ENCODE data around the gene MEIOSIN. TPM values are rescaled to one million over a fixed set of nuclear protein-coding genes. Genes with fewer than 3 reads are reported as not detected.

Gene MEIOSIN
- total and polyA plus RNA-seq, 2 of the 13 experiments (the other 11 are each of a cell fraction or from before 2014, with no cell fraction given), result not detected

GRCh38 chr19:45767881-45768654, 34.8 kb downstream of the MEIOSIN start (continued):
- no peak for TF ChIP-seq E2F1 (CRISPR knock-in tag; IDR thresholded peaks at IDR 0.05)
- no peak for TF ChIP-seq ONECUT2 (CRISPR knock-in tag; IDR thresholded peaks at IDR 0.05)
- no peak; the same call in 1 of the 2 replicates for TF ChIP-seq ZFP82 (CRISPR knock-in tag; IDR thresholded peaks at IDR 0.05; ENCODE audit: borderline replicate concordance)
- TF ChIP-seq NKX3-1 (CRISPR knock-in tag; IDR thresholded peaks at IDR 0.05), result no peak
- no peak; the same call in 1 of the 2 replicates for TF ChIP-seq AHR (CRISPR knock-in tag; IDR thresholded peaks at IDR 0.05)
- peak; percentile 89 for TF ChIP-seq ARID2 (CRISPR knock-in tag; IDR thresholded peaks at IDR 0.05; ENCODE audit: borderline replicate concordance)
- no peak for TF ChIP-seq TEAD2 (CRISPR knock-in tag; IDR thresholded peaks at IDR 0.05)
- TF ChIP-seq ETV6 (CRISPR knock-in tag; conservative IDR thresholded peaks at IDR 0.05), result no peak
- TF ChIP-seq MAF1 (CRISPR knock-in tag; IDR thresholded peaks at IDR 0.05; ENCODE audit: borderline replicate concordance), result no peak
- TF ChIP-seq ZSCAN20 (CRISPR knock-in tag; IDR thresholded peaks at IDR 0.05; ENCODE audit: borderline replicate concordance), result no peak
- TF ChIP-seq SRSF9 (IDR thresholded peaks at IDR 0.05; ENCODE audit: borderline replicate concordance, insufficient read depth, low read depth, low read length, poor library complexity, severe bottlenecking), result no peak
- TF ChIP-seq ZBTB49 (CRISPR knock-in tag; IDR thresholded peaks at IDR 0.05; ENCODE audit: borderline replicate concordance), result no peak
- no peak for TF ChIP-seq WIZ (CRISPR knock-in tag; IDR thresholded peaks at IDR 0.05)
- TF ChIP-seq ZNF124 (CRISPR knock-in tag; IDR thresholded peaks at IDR 0.05), result no peak
- no peak for TF ChIP-seq ZNF513 (CRISPR knock-in tag; conservative IDR thresholded peaks at IDR 0.05)
- peak; percentile 16; the same call in 1 of the 2 replicates for TF ChIP-seq FOXO1 (CRISPR knock-in tag; IDR thresholded peaks at IDR 0.05)
- TF ChIP-seq ZMAT5 (CRISPR knock-in tag; IDR thresholded peaks at IDR 0.05; ENCODE audit: borderline replicate concordance, low read depth), result no peak
- TF ChIP-seq TIGD3 (CRISPR knock-in tag; IDR thresholded peaks at IDR 0.05; ENCODE audit: borderline replicate concordance), result peak; percentile 76; the same call in 1 of the 2 replicates
- TF ChIP-seq BCL3 (CRISPR knock-in tag; IDR thresholded peaks at IDR 0.05), result no peak
- TF ChIP-seq ZNF772 (CRISPR knock-in tag; IDR thresholded peaks at IDR 0.05), result no peak
- TF ChIP-seq RXRB (CRISPR knock-in tag; IDR thresholded peaks at IDR 0.05; ENCODE audit: borderline replicate concordance), result no peak
- no peak for TF ChIP-seq ZBTB21 (CRISPR knock-in tag; IDR thresholded peaks at IDR 0.05)

Measured in HepG2 (cell line).